HG03095 (cell line): ENCODE results near the gene ITPKC.

Experiments
- ATAC-seq: cut with Tn5 transposase; IDR thresholded peaks from one replicate; pipeline ENCODE4 v1.9.1; 2021; ENCODE audit warnings: moderate library complexity; ENCODE audit not compliant: unreplicated experiment

ITPKC gene

GRCh38 chr19:40690050-40690692, 26.7 kb upstream of the ITPKC start, which contains the start of gene NUMBL:
Gene NUMBL (minus strand): TSS chr19:40690651. CDS start chr19:40690483, 168 bp downstream.
- ATAC-seq = peak; percentile 7

- peak; percentile 44 for ATAC-seq
These were observed 26.1 kb upstream of the ITPKC start for GRCh38 chr19:40690693-40691420.

- ATAC-seq = no peak
These were observed 25.3 kb upstream of the ITPKC start for GRCh38 chr19:40691421-40692211.

GRCh38 chr19:40692212-40692551, 24.7 kb upstream of the ITPKC start:
- no peak for ATAC-seq

- no peak for ATAC-seq
These were observed 23.6 kb upstream of the ITPKC start for GRCh38 chr19:40693150-40693788.

GRCh38 chr19:40693896-40694295, 23.0 kb upstream of the ITPKC start:
- no peak for ATAC-seq

- ATAC-seq = no peak
These were observed 21.0 kb upstream of the ITPKC start for GRCh38 chr19:40695881-40696280.

GRCh38 chr19:40697007-40697406, 19.9 kb upstream of the ITPKC start:
- no peak for ATAC-seq

- no peak for ATAC-seq
These were observed 16.8 kb upstream of the ITPKC start for GRCh38 chr19:40700083-40700482.

- no peak for ATAC-seq
These were observed 15.2 kb upstream of the ITPKC start for GRCh38 chr19:40701758-40702157.

- no peak for ATAC-seq
These were observed 14.4 kb upstream of the ITPKC start for GRCh38 chr19:40702337-40703012.

GRCh38 chr19:40703029-40703755, 13.7 kb upstream of the ITPKC start:
- ATAC-seq = no peak

- ATAC-seq = no peak
These were observed 12.2 kb upstream of the ITPKC start for GRCh38 chr19:40704491-40705361.

- ATAC-seq = no peak
These were observed 11.6 kb upstream of the ITPKC start for GRCh38 chr19:40705362-40705651.

GRCh38 chr19:40705950-40706619, 10.8 kb upstream of the ITPKC start:
- ATAC-seq = no peak

GRCh38 chr19:40707615-40708014, 9.3 kb upstream of the ITPKC start:
- ATAC-seq = no peak

- no peak for ATAC-seq
These were observed 7.1 kb upstream of the ITPKC start for GRCh38 chr19:40709817-40710216.

- no peak for ATAC-seq
These were observed 3.0 kb upstream of the ITPKC start for GRCh38 chr19:40713939-40714338.
